NCI-H345 treated with DMSO at 0.1 percent for 48 hours (cell line): ENCODE results near the gene ZMYM5.
A peak's percentile ranks its signal among the peaks of the same experiment; 100 is the strongest.
"Not testable (repeated sequence)": the region's sequence is repeated elsewhere in the genome, so short reads cannot be mapped to it uniquely, and the experiment has no call there.

ENCODE experiments used
- DNase-seq: peaks from one replicate; lab custom pipeline; 2025; ENCODE audit not compliant: unreplicated experiment; lab: John Stamatoyannopoulos, UW

Gene ZMYM5

GRCh38 chr13:19863323-19864023, at the start of gene ZMYM5:
TSS of gene ZMYM5 (minus strand) at chr13:19863649. CDS start at chr13:19852180, 11,469 bp downstream.
- DNase-seq: peak; percentile 89

- DNase-seq: no peak
Measured at GRCh38 chr13:19910336-19911072, 47.1 kb upstream of the ZMYM5 start.

GRCh38 chr13:19908350-19908986, 45.0 kb upstream of the ZMYM5 start:
- DNase-seq: no peak

- not testable (repeated sequence) for DNase-seq
Measured at GRCh38 chr13:19905487-19906195, 42.2 kb upstream of the ZMYM5 start.

- no peak for DNase-seq
Measured at GRCh38 chr13:19890030-19890429, 26.6 kb upstream of the ZMYM5 start.

GRCh38 chr13:19888799-19889198, 25.4 kb upstream of the ZMYM5 start:
- DNase-seq: no peak

- DNase-seq: no peak
Measured at GRCh38 chr13:19882231-19882630, 18.8 kb upstream of the ZMYM5 start.

- DNase-seq: no peak
Measured at GRCh38 chr13:19881641-19882040, 18.2 kb upstream of the ZMYM5 start.

- peak; percentile 55 for DNase-seq
Measured at GRCh38 chr13:19864746-19865309, 1.4 kb upstream of the ZMYM5 start.

GRCh38 chr13:19864024-19864745, 736 bp upstream of the ZMYM5 start:
- peak; percentile 42 for DNase-seq

- no peak for DNase-seq
Measured at GRCh38 chr13:19862481-19863313, 752 bp downstream of the ZMYM5 start.

GRCh38 chr13:19861762-19862161, 1.7 kb downstream of the ZMYM5 start:
- no peak for DNase-seq

GRCh38 chr13:19860884-19861655, 2.4 kb downstream of the ZMYM5 start:
- DNase-seq: no peak

- DNase-seq: not testable (repeated sequence)
Measured at GRCh38 chr13:19857637-19858036, 5.8 kb downstream of the ZMYM5 start.

- no peak for DNase-seq
Measured at GRCh38 chr13:19852766-19853165, 10.7 kb downstream of the ZMYM5 start.

GRCh38 chr13:19845758-19846157, 17.7 kb downstream of the ZMYM5 start:
- DNase-seq: no peak

GRCh38 chr13:19838865-19839275, 24.6 kb downstream of the ZMYM5 start:
- no peak for DNase-seq

GRCh38 chr13:19836472-19836871, 27.0 kb downstream of the ZMYM5 start:
- DNase-seq: no peak

GRCh38 chr13:19834704-19835103, 28.7 kb downstream of the ZMYM5 start:
- no peak for DNase-seq
